ENCODE data around the gene IL12A. TPM values are rescaled to one million over a fixed set of nuclear protein-coding genes. Genes with fewer than 3 reads are reported as not detected.
A peak's percentile ranks its signal among the peaks of the same experiment; 100 is the strongest.

The IL12A gene
- polyA plus RNA-seq, 1 donor: 0.58 TPM

DNA sequence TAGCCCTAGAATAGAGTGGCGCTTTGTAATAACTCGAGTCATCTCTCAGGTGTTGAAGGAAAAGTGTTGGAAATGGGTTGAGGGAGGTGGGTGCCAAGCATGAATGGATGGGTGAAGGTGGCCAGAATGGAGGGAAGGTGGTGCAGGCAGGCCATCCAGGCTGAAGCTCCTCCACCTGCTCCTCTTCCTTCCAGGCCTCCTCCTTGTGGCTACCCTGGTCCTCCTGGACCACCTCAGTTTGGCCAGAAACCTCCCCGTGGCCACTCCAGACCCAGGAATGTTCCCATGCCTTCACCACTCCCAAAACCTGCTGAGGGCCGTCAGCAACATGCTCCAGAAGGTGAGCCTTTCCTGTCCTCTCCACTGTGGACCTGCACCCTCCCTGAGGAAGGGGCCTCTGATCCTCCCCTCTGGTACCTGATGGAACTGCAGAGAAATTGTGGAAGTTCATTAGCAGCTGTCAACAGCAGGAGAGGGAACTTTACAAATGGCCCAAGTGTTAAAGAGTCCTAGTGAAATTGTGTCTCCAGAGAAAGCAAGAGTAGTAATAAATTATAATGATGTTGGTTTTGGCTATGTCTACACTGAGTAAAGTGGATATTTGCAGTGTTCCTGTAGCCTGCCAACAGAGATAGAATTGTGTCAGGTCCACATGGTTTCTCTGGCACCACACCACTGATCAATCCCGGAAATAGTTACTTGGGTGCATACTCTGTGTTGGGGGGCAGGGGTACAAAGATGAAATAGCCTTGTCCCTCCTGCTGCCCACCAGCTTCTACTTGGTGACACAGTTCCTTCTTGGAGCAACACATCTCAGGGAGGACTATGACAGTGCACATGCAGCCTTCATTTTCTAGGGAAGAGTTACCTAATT is 1.6 kb downstream of the IL12A start:
- DNase-seq (ENCODE audit: low read depth): no peak

DNA sequence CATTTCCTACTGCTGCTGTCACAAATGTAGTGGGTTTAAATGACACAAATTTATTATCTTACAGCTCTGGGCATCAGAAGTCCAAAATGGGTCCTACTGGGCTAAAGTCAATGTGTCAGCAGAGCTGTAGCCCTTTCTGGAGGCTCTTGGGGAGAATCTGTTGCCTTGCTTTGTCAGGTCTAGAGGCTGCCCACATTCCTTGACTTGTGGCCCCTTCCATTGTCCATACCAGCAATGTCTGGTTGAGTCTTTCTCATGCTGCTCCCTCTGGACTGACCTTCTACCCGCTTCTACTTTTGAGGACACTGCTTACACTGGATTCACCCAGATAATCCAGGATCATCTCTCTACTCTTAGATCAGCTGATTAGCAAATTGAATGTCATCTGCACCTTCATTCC is 3.0 kb downstream of the IL12A start:
- DNase-seq (ENCODE audit: low read depth): no peak

DNA sequence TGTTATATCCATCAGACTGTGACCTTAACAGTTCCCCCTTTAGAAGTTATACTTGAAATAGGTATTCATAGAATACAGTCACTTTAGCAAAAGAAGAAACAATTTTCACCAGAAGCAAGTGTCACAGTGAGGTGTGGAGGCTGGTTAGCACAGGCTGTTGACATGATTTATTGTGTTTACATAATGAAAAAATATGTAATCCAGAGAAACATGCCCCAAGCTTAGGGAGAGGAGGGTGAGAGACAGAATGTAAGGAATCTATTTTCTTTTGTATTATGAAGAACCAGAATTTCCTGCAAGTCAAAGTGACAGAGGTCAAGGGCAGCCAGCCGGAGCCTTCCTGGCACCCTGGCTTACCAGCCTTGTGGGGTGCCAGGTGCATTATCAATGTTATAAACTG is 4.0 kb downstream of the IL12A start:
- DNase-seq (ENCODE audit: low read depth): no peak

DNA sequence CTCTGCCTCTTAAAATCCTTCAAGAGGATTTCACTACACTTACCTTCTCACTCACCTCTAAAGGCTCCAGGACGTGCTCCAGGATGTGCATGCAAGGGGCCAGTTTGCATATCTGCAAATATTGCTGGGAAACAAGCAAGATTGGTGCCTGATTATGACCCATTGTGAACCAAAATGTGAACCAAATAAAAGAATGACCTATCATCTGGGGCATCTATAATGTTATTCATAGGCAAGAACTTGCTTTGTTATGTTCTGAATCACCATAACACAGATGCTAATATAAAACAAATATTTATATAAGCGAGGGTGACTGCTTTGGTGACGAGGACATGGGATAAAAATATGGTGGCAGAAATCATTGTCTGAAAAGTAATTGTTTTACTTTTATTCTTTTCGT is 5.5 kb downstream of the IL12A start:
- no peak for DNase-seq (ENCODE audit: low read depth)

DNA sequence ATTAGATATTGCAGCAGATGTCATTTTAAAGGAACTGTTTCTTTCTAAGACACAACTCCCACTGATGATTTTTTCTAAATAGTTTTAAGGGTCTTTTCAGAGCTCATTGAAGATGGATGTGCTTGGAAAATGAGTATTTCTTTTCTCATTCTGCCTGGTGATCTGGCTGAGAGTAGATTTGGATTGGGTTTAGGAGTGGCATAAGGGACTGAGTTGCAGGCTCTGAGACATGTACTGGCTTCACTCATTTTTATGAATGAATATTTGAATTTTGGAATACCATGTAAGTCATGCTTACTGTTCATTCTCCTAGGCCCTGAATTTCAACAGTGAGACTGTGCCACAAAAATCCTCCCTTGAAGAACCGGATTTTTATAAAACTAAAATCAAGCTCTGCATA is 6.5 kb downstream of the IL12A start:
- no peak for DNase-seq (ENCODE audit: low read depth)

DNA sequence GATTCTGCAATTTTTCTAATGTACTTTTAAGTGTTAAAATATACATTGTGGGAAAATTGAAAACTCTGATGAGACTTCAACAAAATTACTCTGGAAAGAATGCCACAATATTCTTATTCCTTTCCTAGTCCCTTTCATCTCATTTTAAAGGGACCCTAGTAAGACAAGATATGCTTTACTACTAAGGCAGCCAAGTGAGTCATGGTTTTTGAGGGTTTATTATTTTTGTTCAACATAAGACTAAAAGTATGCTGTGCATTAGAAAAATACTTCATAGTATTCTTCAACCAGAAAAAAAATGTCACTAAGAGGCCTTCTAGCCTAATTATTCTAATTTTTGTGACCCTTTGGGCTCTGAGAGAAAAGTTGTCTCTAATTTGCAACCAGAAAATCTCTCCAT is 7.4 kb downstream of the IL12A start:
- no peak for DNase-seq (ENCODE audit: low read depth)

DNA sequence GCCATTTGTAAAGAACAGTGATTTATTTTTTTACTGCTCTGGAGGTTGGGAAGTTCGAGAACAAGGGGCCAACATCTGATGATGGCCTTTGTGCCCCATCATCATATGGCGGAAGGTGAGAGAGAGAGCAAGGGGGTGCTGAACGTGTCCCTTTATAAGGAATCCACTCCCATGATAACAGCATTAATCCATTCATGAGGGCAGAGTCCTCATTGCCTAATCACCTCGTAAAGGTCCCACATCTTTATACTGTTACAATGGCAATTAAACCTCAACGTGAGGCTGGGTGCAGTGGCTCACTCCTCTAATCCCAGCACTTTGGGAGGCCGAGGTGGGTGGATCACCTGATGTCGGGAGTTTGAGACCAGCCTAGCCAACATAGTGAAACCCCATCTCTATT is 8.3 kb downstream of the IL12A start:
- DNase-seq (ENCODE audit: low read depth): no peak

DNA sequence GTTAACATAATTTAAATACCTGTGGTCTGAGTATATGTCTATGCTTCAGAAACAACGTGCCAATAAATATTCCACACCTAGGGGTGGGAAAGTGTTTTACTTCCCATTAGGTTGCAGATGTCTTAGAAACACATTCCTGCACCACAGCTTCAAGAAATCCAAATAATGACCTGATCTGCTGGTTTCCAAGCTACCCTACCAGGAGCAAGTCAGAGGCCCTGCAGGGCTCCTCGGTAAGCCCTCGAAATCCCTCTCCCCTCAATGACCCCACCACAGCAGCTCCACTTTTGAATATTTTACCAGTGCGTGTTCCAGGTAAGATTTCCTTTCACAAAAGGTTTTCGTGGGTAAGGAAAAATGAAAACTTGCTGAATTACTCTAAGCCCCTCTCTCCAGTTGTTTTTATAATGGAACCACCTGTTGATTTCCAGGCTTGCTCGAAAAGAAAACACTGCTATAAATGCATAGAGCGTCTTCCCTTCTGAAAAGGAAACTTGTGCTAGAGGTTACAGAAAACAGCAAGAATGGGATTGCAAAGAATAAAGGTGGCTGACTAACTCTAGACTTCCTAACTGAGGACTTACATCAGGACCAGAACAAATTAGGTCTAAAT is 12.6 kb downstream of the IL12A start:
- DNase-seq (ENCODE audit: low read depth): no peak

DNA sequence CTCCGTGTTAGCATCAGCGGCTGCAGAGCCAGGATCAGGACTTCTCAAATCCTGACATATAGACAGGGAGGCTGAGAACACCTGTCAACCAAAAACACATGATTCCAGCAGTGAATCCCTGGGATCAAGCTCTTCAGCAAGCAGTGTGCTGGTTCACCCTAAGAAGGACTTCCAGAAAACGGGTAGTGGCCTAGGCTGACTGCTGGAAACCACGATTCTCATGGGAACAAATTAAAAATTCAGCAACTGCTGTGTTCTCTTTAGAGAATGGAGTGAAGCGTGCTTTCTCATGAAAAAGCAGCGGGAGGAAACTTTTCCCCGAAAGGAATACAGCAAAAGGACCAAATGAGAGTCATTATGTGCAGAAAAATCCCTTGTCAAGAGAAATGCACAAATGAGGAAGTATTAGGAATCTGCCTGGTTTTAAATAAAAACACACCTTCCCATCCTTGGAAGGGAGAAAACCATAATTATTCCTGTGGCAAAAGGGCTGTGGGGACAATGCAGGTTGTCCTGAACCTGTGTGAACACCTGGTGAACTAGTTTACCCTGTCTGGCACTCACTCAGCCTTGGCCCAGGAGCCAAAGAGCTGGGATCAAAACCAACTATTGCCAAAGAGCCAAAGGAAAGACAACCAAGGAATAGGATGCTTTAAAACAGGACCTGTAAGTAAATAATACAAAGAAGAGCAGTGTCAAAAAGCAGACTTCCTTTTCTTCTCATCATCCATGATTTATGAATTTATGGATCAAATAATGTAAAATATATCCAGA is 13.4 kb downstream of the IL12A start:
- no peak for DNase-seq (ENCODE audit: low read depth)

DNA sequence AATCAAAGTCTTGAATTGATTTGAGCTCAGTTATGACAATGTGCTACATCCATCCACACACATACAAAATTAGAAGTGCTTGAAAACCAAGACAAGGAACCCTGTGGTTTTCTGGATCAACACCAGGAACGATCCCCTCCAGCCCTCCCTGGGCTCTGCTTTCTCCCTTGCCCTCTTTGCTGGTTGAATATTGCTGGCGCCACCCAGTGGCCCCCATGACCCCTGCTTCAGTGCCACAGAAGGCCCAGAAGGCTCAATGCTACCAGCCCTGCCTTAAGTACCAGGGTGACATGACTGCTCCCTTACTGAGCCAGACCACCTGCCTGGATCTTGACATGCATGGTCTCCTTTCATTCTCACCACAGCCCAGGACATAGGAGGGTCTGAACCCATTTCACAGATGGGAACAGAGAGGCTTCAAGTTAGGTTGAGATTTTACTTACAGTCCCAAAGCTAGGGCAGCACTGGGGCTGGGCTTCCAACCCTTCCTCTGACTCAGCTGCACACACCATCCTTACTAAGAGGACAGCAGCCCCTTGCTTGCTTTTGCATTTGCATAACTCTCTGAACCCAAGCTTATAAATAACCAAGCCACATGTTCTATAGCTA is 15.0 kb downstream of the IL12A start:
- no peak for DNase-seq (ENCODE audit: low read depth)

DNA sequence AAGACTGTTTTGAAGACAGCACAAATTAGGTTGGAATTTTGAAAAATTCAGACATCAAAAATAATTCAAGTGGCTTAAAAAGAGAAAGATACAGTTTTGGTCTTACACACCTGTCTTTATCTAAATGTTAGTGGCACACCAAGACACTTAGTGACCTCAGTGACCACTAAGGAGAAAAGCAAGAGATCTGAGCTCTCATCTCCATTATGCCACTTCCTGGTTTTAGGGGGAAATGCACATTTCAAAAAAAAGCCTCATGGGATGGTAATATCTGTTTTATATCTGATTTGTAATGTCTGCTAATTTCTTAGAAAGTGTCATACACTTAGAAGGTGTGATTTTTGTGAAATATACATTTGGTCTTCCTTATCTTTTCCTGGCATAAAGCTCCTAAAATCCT is 16.4 kb downstream of the IL12A start:
- no peak for DNase-seq (ENCODE audit: low read depth)

DNA sequence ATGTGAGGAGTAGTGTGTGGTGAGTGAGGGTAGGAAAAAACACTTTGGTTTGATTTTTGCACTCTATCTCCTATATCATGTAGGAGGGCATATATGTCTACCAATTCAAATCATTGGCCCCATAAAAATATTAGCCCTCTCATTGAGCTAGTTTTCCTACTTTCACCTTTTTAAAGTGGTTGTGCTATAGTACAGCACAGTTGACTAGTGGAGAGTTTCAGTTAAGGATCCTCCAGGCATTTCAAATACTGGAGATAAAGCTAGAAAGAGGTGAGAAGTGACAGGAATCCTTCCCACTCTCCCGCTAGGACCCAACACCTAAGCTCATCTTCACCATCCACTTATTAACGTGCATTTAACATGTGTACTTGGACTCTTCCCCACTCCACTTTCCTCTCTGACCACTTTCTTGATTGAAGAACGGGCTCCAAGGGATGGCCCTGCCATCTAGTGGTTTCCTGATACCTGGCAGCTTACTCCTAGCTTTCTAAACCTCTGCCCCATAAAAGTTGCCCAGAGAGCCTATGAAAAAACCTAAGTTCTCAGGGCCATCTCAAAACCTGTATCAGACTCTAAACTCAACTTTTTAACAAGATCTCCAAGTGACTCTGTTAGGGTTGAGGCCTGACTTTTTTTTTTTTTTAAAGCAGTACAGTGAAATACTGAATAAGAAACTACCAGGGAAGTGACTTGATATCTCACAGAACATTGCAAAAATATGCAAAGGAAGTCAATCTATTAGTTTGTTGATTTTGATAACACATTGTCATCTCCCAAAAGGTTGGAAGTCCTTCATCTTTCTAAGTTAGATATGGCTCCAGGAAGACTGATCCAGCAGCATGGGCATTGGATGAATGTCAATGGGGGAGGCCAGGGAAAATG is 17.9 kb downstream of the IL12A start:
- peak; percentile 34 for DNase-seq (ENCODE audit: low read depth)

DNA sequence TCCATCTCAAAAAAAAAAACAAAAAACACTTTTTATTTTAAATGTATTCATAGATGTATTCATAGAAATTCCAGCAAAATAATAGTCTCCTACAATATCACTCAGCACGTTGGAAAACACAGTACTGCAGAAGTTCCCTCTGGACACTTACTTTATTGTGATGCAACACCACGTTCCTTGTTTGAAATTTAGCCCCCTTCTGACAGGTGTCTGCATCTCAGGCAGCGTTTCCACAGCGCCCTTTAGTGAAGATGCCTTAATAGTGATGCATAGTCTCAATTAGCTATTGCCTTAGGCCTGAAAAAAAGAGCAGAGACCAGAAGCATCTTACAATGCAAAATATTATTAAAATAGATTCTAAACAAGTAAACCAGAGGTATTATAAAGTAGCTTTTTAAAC is 20.3 kb downstream of the IL12A start:
- no peak for DNase-seq (ENCODE audit: low read depth)

DNA sequence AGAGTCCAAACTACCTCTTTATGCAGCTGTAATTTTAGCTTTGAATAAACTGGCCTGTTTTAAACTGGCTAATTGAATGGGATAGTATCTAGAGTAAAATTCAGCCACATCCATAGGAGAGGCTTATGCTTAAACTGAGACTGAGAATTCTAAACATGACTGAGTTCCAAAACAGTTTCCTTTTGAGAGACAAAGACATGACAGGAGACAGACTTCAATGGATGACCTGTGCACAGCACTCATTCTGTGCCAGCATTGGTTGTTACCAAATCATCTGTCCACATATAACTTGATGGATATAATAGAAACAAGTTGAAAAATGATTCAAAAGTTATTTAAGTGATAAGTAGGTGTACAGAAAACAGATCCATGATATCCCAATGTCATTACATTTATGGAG is 20.9 kb downstream of the IL12A start:
- no peak for DNase-seq (ENCODE audit: low read depth)

DNA sequence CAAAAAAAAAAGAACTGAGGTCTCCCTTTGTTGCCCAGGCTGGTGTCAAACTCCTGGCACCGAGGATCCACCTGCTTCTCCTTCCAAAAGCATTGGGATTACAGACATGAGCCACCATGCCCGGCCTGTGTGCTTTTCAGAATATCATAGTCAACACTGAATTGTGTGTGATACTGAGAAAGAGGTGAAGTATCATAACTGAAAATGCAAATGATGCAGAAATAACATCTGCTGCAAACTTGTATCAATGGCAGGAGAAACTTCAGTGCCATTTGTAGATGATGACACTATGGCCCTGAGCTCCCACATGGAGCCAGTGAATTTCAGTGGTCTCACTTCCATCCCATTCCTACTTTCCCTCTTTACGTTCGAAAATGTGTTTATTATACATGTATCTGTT is 21.9 kb downstream of the IL12A start:
- no peak for DNase-seq (ENCODE audit: low read depth)

DNA sequence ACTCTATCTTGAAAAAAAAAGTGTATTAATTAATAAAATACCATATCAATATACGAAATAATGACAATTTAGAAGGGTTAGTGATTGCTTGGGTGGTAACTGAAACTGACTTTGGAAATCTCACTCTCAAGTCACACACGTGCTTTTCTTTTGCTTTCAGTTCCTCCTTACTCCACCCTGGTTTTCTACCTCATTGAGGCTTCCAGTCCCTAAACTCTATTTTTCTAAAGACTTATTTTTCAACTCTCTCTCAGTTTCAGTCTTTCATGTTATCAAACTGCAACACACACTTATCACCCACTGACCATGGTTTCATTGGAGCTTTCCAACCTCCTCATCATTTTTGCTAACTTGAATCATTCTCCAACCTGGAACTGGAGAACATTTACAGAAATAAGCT is 23.5 kb downstream of the IL12A start:
- DNase-seq (ENCODE audit: low read depth): no peak

DNA sequence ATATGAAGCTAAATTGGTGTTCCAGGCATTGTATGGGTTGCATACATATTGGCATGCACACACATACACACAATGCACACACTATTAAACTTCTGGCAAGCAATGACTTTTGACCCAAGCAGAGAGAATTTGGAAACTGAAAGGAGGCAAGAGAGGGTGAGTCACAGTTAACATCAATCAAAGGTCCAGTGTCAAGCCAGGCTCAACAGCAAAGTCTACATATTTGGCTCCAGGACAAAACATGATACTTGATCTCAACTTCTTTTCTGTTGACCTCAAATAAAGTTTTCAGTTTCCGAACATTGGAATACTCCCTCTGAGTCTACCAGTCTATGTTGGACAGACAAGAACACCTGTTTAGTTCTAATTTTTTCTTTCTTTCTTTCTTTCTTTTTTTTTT is 28.3 kb downstream of the IL12A start:
- no peak for DNase-seq (ENCODE audit: low read depth)

DNA sequence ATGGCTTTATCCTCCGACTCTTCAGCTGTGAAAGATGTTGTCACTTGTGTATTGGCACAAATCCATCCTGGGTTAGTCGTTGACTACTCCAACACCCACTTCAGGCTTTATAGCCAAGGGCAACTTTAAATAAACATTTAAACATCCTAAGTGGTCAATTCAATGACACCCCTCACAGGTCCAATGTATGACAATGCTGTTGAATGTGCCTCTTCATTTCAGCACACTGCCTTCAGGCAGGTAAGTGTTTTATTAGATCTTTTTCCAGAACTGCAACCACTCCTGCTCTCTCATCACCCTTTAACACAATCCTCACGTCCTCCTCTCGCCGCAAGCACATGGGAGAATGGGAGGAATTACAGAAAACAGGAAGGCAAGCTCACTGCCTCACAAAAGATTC is 30.3 kb downstream of the IL12A start:
- no peak for DNase-seq (ENCODE audit: low read depth)

DNA sequence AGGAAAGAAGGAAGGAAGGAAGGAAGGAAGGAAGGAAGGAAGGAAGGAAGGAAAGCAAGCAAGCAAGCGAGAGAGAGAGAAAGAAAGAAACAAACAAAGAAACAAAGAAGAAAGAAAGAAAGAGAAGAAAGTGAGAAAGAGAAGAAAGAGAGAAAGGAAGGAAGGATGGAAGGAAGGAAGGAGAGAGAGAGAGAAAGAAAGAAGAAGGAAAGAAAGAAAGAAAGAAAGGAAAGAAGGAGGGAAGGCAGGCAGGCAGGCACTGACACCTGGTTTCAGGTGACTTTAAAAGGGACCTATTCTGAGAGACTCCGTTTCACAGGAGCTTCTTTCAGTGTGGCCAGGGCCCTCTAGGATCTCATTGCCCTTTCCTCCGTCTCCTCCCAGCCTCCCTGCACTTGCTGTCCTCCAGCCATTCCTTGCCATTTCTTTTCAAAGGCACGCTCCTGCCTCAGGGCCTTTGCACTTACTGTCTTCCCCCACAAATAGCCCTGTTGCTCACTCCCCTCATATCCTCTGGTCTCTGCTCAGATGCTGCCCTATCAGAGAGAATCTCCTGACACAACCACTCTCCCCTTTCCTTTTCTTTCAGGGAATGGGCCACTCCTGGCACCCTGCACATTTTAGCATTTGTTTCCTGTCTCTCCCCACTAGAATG is 31.5 kb downstream of the IL12A start:
- no peak for DNase-seq (ENCODE audit: low read depth)

DNA sequence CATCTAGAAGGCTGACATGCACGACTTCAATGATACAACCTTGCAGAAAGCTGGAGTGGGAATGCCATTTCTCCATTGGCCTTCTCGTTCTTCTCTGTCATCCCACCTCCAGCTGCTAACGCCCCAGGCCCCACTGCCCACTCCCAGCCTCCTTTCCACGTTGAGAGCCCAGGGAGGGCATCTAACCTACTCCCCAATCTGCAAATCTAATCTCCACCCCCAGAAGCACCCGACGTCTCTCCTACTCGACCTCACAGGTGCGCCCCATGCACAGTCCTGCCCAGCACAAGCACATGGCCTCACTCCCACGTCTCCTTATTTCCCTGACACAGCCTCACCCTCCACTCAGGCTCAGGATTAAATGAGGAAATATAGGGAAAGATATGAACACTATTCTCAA is 33.4 kb downstream of the IL12A start:
- DNase-seq (ENCODE audit: low read depth): no peak

DNA sequence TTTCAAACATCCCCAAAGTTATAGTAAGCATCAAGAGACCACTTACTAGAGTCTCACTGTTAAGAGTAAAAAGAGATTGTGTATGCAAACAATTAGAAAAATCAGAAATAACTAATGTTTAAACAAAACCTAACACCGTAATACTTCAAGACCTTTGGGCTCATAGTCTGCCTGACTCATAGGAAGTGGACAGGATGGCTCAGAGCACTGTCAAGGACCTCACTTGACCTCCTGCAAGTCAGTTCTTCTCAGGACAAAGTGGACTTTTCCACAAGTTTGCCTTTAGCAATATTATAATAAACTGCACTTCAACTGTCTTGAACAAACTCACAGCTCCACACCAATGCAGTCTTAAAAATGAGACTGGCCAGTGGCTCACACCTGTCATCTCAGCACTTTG is 34.8 kb downstream of the IL12A start:
- DNase-seq (ENCODE audit: low read depth): no peak

Data from forelimb muscle (tissue), 1 donor.